GM04503 (cell line): Measurements from ENCODE around the gene ANKRD33B.
"Not testable (repeated sequence)": the region's sequence is repeated elsewhere in the genome, so short reads cannot be mapped to it uniquely, and the experiment has no call there.

Experiments used
- DNase-seq: peaks from one replicate; pipeline ENCODE4 v3.0.0-alpha.2; 2012; ENCODE audit warnings: low read depth

The ANKRD33B gene

DNA sequence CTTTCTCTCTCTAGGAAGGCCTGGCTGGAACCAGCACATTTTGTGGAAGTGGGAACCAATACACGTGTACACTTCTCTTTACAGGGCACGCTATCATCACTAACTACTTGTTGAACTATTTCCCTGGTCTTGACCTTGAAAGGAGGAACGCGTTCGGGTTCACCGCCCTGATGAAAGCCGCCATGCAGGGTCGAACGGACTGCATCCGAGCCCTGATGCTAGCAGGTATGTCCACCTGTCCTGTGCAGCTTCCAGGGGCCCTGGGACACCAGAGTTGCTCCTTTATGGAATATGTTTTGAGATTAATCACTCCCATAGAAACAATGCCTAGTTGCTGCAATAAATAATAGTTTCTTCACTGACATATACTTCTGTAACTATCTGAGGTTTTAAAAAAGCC lies 74.1 kb downstream of the ANKRD33B start:
- no peak for DNase-seq

DNA sequence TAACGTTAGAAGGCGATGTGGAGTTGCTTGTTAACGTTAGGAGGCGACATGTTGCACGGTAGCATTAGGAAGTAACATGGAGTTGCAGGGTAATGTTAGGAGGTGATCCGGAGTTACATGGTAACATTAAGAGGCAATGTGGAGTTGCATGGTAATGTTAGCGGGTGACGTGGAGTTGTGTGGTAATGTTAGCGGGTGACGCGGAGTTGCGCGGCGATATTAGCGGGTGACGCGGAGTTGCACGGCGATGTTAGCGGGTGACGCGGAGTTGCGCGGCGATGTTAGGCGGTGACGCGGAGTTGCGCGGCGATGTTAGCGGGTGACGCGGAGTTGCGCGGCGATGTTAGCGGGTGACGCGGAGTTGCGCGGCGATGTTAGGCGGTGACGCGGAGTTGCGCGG lies 74.9 kb downstream of the ANKRD33B start:
- DNase-seq: not testable (repeated sequence)

DNA sequence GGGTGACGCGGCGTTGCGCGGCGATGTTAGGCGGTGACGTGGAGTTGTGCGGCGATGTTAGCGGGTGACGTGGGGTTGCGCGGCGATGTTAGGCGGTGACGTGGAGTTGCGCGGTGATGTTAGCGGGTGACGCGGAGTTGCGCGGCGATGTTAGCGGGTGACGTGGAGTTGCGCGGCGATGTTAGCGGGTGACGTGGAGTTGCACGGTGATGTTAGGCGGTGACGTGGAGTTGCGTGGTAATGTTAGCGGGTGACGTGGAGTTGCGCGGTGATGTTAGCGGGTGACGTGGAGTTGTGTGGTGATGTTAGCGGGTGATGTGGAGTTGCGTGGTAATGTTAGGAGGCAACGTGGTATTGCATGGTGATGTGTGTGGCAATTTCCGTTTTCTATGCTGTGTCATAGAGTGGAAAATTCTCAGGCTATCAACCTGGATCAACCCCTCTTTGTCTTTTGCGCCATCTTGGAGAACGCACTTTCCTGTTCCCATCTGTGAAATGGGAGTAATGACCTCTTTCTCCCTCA lies 76.0 kb downstream of the ANKRD33B start:
- DNase-seq: no peak

DNA sequence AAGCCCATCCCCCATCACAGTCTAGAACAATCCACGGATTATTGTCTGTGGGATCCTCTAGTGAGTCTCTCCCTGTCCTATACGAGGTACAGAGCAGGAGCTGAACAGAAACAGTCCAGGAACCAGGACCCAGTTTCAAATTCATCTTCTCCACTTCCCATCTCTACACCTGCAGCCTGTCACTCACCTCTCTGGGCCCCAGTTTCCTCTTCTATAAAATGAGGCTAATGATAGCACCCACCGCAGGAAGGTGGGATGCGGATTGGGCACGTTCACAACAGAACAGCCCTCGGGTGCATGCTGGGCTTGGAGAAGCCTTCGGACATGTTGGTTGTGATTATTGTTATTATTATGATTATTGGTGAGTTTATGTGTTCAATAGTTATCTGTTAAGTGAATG lies 78.5 kb downstream of the ANKRD33B start:
- DNase-seq: no peak

DNA sequence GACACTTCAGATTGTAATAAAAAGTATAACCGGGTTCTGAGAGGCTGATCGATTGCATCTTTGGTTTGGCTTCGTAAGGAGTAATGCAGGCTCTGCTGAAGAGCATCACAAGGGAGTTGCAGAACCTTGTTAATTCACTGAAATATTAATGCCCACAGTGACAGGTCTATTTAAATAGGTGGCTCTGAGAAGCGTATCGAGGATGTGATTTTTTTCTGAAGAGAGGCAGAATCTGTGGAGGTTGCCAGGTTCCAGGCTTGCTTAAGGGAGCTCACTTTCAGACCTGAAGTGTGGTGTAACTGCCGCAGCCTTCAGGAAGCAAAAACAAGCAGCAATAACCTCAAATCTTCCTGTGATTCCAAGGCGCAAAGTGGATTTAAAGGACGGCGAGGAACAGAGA lies 80.3 kb downstream of the ANKRD33B start:
- DNase-seq: no peak

DNA sequence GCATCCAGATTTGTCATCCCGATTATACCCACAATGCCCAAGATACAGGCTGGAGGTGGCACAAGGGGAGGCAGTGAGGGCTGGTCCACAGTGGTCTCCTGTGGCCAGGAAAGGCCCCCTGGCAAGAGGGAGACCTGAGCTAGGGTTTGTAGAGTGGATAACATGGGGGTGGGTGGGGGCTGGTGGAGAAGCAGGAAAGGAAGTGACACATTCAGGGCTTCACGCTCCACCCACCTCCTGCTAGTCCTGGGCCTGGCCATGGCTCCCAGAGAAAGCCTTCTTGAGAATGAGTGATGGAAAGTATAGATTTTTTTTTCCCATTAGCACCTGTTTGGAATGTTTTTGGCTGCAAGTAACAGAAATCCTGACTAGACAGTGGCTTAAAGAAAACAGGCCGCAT lies 81.3 kb downstream of the ANKRD33B start:
- DNase-seq: no peak

DNA sequence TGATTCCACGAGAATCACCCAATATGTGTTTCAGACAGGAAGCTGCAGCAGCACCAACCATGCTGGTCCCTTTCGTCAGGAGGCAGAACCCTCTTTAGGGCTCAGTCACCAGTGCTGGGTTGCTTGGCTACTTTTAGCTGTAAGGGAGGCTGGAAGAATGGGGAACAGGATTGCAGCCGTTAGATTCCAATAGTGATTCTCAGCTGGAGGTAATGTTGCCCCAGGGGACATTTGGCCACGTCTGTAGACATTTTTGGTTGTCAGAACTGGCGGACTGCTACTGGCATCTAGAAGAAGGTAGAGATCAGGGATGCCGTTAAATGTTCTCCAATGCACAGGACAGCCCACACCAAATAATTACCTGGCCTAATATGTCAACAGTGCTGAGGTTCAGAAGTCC lies 81.8 kb downstream of the ANKRD33B start:
- DNase-seq: no peak

DNA sequence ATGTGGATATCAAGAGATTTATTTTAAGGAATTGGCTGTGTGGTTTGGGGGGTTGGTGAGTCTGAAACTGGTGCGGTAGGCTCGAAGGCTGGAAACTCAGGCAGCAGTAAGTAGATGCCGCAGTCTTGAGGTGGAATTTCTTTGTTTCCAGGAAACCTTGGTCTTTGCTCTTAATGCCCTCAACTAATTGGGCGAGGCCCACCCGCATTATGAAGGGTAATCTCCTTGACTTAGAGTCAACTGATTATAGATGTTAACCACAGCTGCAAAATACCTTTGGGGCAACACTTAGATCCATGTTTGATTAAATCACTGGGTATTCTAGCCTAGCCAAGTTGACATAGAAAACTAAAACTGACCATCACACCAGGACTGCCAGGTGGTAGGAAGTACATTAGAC lies 83.8 kb downstream of the ANKRD33B start:
- no peak for DNase-seq

DNA sequence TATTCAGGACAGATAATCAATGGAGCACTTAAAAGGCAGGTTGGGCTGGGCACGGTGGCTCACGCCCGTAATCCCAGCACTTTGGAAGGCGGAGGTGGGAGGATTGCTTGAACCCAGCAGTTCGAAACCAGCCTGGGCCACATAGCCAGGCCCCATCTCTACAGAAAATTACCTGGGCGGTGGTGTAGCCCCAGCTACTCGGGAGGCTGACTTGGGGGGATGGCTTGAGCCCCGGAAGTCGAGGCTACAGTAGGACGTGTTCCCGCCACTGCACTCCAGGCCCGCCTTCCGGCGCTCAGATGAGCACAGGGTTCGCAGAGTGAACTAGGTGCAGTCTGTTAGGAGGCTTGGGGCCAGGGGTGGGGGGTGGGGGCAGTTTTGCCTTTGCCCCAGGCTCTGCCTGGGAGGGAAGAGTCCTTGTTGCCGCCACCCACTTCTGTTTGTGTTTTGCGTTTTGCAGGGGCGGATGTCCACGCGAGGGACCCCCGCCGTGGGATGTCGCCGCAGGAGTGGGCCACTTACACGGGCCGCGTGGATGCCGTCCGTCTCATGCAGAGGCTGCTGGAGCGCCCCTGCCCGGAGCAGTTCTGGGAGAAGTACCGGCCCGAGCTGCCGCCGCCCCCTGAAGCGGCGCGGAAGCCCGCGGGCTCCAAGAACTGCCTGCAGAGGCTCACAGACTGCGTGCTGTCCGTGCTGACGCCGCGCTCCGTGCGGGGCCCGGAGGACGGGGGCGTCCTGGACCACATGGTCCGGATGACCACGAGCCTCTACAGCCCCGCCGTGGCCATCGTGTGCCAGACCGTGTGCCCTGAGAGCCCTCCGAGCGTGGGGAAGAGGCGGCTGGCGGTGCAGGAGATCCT lies 85.2 kb downstream of the ANKRD33B start:
- DNase-seq: no peak

DNA sequence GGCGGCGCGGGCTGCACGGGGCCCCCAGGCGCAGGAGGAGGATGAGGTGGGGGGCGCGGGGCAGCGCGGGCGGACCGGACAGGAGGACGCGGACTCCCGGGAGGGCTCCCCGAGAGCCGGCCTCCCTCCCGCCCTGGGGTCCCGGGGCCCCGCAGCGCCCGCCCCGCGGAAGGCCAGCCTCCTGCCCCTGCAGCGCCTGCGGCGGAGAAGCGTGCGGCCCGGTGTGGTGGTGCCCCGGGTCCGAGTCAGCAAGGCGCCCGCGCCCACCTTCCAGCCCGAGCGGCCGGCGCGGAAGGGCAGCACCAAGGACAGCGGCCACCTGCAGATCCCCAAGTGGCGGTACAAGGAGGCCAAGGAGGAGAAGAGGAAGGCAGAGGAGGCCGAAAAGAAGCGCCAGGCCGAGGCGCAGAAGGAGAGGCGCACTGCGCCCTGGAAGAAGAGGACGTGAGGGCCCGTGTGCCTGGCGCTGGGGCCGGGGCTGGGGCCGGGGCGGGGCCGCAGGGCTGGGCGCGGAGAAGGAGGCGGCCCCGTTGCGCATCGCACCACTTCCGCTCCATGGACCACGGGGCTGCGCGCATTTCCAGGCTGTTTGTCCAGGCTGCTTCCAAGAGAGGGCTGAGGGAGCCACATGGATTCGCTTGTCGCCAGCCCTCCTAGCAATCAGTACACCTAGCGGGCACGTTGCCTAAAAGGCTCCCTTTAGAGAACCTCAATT lies 86.0 kb downstream of the ANKRD33B start:
- DNase-seq: no peak

DNA sequence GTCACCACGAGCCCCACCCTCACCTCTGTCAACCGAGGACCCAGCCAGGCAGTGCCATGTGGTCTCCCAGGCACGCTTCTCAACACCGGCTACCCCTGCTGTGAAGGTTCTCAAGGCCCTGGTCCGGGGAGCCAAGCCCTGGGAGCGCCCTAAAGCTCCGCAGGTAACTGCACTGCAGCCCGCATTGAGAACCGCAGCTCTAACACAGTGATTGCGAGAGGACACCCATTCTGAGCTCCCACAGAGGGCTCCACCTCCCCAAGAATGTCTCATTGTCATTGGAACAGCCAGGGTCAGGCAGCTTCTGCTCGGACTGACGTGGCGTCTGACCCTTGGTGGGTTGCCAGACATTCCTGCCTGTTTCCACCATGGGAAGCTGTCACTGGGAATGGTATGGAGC lies 88.3 kb downstream of the ANKRD33B start:
- DNase-seq: no peak

DNA sequence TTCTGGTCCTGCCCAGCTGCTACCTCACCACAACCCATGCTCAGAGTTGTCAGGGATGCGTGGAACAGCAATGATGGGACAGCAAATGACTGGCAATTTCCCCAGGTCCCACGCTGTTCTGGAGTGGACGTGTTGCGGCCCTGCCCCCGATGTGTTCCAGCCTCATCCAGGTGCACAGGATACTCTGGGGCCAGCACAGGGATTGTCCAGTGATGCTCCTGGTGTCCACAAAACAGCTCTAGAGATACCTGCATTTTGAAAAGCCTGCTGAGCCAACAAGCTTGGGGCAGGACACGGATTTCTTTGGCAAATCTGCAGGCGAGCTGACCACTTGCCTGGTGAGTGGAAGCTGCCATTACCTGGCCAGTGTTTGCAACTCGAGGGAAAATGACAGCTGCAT lies 88.7 kb downstream of the ANKRD33B start:
- no peak for DNase-seq

DNA sequence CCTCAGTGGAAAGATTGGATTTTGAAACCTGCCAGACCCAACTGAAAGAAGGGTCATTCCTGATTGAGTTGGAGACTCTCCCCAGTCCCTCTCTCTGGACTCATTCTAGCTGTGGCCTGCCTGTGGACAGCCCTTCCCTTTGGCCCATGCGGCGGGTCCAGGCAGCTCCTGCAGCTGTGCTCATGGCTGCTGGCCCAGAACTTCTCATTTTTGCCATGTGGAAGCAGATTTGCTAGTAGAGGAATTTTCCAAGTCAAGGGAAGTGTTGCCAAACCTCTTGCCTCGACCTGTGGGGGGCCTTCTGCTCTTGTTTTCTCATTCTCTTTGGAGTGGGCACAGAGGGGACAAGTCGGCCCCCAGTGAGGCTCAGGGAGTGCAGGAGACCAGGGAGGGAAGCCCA lies 89.2 kb downstream of the ANKRD33B start:
- no peak for DNase-seq

DNA sequence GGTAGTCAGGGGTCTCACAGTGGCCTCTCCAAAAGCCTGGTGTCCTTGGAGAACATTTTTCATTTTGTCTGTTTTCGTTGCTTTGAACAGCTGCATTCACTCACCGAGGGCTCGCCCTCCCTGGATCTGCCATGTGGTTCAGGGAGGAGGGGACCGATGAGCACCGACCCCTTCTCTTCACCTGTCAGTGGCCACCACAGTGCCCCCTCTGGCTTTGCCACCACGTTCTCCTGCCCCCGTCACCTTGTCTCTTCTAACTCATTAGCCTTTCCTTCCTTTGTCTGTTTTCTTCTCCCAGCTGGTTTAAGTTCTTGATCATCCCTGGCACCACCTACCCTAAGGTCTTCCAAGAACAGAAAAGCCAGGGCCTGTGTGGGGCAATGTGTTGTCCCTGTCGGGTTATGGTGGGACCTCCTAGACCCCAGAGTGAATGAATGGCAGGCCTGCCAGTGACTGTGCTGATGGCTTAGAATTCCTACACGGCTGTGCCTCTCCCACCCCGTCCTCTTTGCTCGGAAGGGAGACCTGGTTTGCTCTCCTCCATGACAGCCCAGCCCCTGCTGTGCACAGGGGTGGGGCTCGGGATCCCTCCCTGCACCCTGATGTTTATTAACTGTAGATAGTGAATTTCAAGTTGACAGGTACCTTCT lies 90.0 kb downstream of the ANKRD33B start:
- no peak for DNase-seq

DNA sequence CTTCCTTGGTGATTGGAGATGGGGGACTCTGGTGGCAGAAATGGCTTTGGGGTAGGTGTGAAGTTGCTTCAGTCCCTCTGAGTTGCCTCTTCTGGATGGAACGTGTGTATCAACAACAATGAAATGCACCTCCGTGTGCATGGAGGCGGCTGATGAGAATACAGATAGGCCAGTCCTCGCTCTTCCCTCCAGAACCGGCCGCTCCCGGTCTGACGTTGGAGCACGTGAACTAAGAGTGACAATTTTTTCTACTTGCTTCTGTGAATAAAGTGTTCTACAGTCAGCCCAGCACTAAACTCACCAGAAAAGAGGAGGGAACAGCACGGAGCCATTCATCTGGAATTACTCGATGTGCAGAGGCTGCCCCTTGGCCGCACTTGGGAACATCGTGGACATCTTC lies 90.7 kb downstream of the ANKRD33B start:
- DNase-seq: no peak

DNA sequence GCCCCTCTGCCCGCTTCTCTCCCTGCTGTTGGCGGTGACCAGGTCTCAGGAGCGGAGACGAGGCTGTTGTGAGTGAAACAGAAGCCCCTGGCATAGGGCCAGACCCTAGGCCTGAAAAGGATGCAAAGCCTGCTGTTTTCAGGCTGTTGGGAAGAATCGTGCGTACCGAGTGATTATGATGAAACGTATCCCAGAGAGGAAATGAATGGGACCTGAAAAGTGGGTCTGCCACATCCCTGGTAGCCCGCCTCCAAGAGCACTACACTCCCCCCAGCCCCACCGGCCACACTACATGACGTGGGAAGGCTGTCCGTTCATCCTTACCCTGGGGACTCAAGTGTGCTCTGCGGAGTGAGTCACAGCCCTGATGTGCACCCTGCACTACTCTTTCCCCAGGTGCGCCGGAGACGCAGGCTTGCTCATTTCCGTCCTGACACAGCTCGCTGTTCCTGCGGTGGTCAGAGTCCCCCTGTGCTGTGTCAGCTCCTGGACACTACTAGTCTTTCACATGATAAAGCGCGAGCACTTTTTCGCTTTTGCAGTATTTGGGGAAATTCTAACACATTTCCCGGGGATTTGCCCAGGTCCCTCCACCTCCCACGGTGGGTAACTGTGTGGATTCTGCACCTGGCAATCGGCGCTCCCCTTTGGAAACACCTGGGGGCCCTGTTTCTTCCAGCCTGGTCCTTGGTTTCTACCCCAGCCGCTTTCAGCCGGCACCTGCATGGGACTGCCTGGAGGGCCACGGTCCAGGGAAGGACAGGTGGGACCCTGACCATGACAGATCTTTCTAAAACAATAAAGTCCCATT lies 91.5 kb downstream of the ANKRD33B start:
- no peak for DNase-seq

DNA sequence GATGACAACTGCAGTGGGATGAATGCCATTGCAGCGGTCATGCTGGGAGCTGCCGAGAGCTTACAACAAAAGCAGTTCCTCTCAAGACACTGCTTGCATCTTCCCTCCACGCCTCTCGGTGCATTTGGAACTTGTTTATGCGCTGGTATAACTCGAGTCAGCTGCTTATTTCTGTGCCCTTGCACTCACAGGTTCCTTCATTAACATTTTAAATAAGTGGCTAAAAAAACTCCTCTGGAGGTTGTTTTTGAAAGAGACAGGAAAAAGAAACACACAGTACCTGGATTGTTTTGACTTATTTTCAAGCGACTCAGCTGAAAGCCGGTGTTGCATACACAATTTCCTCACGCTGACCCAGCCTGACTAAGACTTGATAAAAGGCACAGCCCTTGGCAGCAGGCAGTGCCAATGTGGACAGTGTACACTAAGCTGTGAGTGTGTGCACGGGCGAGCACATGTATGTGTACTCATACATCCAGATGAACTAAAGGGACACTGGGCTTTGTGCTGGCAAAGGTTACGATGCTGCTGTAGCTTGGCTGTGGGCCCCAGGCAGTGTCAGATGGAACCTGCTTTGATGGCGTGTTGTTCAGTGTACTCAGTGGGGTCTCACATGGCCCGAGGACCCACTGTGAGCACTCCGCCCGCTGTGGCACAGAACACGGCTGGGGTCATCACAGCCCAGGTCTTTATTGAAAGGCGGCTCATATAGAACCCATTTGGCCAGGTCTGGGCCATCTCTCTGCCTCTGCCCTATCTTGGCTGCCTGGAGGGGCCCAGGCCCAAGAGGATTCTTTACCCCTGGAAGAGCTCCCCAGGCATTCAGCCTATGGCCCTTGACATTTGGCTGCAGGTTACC lies 92.3 kb downstream of the ANKRD33B start:
- no peak for DNase-seq

DNA sequence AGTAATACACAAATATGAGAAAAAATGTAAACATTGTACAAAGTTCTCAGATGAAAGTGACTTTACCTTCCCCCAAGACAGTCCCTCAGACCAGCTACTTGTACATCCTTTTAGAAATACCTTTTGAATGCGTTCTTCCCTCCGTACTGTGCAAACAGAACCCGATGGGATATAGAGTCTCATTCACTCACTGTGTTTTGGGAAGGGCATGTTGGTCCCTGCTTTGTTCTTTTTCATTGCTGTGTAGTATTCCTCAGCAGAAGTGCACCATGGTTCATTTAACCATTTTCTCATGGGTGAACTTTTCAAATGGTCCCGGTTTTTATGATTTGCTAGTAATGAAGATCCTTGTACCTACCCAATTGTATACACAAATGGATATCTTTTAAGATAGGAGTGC lies 94.4 kb downstream of the ANKRD33B start:
- no peak for DNase-seq

DNA sequence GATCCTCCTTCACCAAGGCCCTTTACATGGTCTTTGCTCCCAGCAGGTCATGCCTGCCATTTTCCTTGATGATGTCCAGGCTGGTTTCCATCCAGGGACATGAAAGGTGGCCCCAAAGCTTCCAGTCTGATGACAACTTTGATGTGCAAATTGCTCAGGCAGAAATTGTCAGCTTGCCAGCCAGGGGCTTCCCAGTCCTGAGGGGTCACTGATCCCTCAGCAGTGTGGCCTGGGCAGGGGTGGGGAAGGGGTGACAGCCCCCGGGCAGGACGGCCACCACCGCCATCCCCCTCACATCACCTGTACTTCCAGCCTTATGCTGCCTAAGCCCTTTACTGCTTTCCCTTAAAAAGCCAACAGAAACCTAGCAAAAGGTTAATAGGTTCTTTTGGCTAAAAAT lies 96.3 kb downstream of the ANKRD33B start:
- DNase-seq: no peak

DNA sequence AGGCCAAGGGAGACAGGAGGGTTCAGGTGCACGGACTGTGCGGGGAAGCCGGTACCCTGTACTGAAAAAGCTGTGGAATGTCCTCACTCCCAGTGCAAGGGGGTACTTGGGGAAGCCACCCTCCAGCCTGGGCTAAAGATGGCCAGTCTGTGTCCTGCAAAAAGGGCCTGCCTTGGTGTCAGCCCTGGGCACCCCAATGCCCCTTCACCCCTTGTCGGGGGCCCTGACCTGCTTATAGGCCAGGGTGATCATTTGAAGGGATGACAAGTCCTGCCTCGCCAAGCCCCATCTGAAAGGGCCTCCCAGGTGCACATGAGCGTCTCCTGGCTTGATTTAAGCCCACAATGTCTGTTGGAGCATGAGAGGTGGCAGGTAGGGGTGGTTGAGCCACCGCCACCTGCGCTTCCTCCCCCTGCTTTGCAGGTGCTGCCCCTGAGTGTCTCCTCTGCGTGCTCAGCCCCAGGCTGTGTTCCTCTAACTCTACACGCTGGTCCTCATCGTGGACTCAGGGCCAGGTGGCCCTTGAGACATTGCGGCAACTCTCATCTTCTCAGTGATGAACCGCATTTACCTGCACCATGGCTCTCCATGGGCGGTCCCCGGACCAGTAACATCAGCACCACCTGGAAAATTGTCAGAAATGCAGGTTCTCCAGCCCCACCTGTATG lies 97.0 kb downstream of the ANKRD33B start:
- no peak for DNase-seq

DNA sequence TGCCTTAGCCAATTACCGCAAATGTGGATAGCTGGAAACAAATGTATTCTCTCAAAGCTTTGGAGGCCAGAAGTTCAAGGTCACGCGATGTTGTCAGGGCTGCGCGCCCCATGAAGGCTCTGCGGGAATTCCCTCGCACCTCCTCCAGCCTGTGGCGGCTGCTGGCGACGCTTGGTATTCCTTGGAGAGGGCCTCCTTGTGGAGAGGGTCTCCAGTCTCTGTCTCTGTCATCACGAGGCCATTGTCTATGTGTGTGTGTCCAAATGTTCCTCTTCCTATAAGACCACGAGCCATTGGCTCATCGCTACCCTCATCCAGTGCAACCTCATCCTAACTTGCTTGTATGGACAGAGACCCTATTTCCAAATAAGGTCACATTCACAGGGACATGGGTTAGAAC lies 97.5 kb downstream of the ANKRD33B start:
- no peak for DNase-seq
